OCI-LY3 (cell line): ENCODE results near the gene ZDHHC24.

Experiments used
- CTCF ChIP-seq: fragments of 200-600, 300-600 bp; sonication (generic); IDR thresholded peaks from 2 replicates; pipeline ENCODE4 v1.5.1; 2014; ENCODE audit warnings: antibody characterized with exemption, low read length, low read depth
- EZH2phosphoT487 ChIP-seq: fragments of 200-600 bp; shearing (Covaris generic); IDR thresholded peaks from 2 replicates; pipeline ENCODE4 v1.6.1; 2018; ENCODE audit warnings: antibody characterized with exemption, mixed run types, low read depth

DNA sequence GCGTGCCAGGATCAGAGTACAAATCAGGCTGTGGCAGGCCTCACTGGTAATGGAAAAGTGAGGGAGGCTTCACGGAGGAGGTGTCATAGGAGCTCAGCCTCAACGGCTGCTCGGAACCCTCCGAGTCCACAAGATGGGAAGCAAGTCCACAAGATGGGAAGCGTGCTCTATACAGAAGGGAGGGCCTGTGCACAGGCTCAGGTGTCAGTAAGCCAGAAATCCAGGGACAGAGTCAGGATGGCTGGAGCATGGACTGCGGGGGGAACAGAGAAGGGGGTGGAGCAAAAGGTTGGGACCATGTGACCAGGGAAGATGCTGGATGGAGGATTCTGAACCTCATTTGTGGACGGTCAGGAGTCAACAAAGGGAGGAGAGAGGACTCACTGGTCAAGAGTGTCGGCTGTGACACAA lies 69.0 kb downstream of the ZDHHC24 start:
- no peak for TF ChIP-seq CTCF
- no peak for TF ChIP-seq EZH2phosphoT487
